ENCODE measurements around the gene ADCY1.

ADCY1 gene

DNA sequence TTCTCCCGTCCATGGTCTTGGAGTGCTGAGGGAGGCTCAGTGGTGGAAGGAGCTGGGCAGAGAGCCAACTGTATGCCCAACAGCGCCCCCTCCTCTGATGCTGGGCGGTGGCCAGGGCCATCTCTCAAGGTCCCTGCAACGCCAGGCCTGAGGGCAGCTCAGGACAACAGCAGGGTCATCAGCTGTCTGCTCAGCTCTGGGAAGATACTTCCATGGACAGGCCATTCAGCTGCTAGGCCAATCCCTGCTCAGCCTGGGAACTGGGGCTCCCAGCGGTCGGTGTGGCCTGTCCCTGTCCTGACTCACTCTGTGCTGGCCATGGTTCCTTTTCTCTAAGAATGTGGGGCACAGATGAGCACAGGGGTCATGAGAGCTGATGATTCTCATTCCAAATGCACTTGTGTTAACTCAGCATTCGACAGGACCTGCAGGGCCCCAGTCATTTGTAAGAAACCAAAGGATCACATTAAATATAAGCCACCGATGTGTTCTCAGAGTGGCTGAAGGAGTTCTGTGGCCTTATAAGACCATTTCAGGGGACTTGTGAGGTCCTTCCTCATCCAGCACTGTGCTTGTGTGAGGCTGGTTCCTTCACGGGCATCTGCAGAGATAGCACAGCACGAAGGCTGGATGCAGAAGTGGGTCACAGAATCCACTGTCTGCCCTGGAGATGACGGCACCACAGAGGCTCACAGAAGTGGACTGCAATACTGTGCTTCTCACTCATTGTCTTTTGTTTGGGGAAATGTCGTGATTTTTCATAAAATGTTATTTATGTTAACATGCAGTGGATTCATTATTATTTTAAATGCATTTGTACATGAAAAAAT lies 73.0 kb downstream of the ADCY1 start:
- TF ChIP-seq, protein P1, sequence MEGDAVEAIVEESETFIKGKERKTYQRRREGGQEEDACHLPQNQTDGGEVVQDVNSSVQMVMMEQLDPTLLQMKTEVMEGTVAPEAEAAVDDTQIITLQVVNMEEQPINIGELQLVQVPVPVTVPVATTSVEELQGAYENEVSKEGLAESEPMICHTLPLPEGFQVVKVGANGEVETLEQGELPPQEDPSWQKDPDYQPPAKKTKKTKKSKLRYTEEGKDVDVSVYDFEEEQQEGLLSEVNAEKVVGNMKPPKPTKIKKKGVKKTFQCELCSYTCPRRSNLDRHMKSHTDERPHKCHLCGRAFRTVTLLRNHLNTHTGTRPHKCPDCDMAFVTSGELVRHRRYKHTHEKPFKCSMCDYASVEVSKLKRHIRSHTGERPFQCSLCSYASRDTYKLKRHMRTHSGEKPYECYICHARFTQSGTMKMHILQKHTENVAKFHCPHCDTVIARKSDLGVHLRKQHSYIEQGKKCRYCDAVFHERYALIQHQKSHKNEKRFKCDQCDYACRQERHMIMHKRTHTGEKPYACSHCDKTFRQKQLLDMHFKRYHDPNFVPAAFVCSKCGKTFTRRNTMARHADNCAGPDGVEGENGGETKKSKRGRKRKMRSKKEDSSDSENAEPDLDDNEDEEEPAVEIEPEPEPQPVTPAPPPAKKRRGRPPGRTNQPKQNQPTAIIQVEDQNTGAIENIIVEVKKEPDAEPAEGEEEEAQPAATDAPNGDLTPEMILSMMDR (IDR thresholded peaks at IDR 0.05; ENCODE audit: insufficient read depth, low read depth, low read length, missing control alignments): no peak
- DNase-seq (ENCODE audit: low read depth): no peak
- H3K4me3 ChIP-seq (ENCODE audit: low read length): no peak overlapping the region

DNA sequence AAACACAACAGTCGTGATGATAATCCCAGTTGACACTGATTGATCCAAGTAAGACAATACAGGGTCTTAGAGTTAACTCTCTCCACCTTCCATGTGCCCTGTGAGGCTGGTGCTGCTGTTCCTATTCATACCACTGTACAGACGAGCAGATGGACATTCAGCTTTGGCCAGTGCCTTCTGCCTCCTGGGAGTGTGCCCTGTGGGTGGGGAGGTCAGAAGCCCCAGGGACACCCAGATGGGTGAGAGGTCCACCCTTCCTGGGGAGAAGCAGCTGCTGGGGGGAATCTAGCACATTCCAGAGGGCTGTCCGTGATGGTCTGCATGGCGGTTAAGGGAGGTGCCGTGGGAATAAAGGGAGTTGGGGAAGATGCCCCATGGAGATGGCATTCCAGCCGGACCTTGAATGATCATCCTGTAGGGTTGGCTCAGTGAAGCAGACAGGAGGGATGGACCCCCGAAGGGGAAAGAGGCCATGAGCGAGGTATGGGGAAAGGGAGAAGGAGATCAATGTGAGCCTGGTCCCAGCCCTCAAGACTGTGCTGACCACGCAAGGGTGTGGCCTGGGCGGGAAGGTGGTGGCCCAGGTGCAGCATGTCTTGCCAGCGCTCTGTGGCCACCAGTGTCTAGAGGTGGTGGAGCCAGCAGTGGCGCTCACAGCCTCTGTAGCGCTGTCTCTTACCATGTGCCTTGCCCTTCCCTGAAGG lies 74.0 kb downstream of the ADCY1 start:
- no peak overlapping the region for H3K4me3 ChIP-seq (ENCODE audit: low read length)
- TF ChIP-seq, protein P1 (IDR thresholded peaks at IDR 0.05; ENCODE audit: insufficient read depth, low read depth, low read length, missing control alignments): no peak
- no peak for DNase-seq (ENCODE audit: low read depth)

DNA sequence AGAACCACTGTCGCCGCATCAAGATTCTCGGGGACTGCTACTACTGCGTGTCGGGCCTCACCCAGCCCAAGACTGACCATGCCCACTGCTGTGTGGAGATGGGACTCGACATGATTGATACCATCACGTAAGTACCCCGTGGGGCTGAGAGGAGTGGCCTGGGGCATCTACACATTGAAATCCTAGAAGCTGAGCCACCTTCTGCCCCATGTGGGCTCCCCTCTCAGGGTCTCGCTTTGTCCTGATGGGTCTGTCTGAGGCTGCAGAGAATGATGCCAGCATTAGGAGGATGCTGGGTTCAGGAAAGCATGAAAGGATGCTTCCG lies 74.5 kb downstream of the ADCY1 start:
- DNase-seq (ENCODE audit: low read depth): no peak
- TF ChIP-seq, protein P1 (IDR thresholded peaks at IDR 0.05; ENCODE audit: insufficient read depth, low read depth, low read length, missing control alignments): no peak

DNA sequence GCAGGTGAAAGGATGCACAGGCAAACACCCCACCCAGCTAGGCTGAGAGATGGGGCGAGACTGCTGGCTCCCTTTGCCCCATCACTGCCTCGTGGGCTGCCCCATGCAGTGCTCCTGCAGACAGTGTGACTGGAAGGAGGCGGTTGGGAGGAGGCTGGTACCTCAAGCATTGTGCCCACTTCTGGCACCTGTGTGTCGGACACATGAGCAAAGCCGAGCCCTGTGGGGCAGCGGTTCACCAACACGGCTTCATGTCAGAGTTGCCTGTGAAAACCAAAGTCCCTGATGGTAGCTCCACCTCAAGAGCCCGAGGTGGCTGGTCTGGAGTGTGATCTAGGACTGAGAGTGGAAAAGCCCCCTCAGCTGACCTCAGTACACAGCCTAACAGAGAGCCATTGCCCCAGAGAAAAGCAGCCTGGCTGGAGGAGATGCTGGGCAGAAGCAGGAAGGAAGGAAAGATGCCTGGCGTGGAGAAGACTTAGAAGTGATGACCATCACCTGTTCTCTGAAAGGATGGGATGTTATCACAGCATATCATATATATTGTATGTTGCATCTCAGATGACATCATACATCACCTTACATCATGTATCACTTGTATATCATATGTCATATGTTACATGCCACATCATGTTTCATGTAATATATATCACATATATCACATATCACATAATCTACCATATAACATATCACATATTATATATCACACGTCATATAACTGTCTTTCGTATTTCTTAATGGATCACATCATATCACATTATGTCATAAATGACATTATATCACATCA lies 75.6 kb downstream of the ADCY1 start:
- no peak overlapping the region for H3K4me3 ChIP-seq (ENCODE audit: low read length)
- DNase-seq (ENCODE audit: low read depth): no peak
- TF ChIP-seq, protein P1 (IDR thresholded peaks at IDR 0.05; ENCODE audit: insufficient read depth, low read depth, low read length, missing control alignments): no peak

More for the DNA sequence above, 74.5 kb downstream of the ADCY1 start:
- no peak overlapping the region for H3K4me3 ChIP-seq (ENCODE audit: low read length)

DNA sequence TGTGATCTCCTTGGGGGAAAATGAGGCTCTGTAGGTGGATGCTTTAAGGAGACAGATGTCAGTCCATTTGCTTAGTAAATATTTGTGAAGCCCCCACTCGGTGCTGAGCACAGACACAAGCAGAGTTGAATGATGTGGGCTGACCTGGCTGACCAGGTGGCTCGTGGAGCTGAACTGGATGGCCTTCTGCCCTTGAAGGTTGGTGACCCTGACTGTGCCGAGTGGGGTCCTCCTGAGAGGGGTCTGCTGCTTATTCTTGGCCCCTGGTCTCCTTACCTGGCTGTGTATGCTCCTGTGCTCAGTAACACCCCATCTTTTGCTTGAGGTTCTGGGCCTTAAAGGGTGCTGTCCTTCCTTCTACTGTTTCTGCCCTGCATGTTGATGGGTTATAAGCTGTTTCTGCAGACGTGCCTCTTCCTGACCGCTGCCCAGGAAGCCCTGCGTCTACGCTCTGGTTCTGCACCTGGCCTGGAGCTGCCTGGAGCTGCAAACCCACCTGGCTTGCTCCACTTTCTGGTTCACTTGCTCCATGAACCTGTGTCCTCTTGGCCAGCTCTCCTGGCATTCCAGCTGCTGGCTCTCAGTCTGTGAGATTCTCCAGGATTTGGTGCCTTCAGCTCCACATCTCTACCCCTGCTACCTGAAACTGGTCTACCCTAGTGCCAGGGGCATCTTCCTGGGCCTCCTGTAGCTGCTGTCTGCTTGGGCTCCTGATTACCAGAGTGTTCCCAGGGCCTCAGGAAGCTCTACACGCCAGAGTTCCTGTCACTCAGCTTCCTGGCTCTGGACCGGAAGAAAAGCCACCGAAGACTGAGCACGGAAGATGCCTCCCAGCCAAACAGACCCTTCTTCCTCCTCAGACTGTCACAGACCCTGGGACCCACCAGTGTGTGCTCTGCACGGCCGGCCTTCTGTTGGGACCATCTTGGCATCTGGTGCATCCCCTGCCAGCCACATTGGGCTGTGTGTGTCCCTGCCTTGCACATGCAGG lies 76.5 kb downstream of the ADCY1 start:
- TF ChIP-seq, protein P1 (IDR thresholded peaks at IDR 0.05; ENCODE audit: insufficient read depth, low read depth, low read length, missing control alignments): no peak
- no peak for DNase-seq (ENCODE audit: low read depth)
- H3K4me3 ChIP-seq (ENCODE audit: low read length): no peak overlapping the region

DNA sequence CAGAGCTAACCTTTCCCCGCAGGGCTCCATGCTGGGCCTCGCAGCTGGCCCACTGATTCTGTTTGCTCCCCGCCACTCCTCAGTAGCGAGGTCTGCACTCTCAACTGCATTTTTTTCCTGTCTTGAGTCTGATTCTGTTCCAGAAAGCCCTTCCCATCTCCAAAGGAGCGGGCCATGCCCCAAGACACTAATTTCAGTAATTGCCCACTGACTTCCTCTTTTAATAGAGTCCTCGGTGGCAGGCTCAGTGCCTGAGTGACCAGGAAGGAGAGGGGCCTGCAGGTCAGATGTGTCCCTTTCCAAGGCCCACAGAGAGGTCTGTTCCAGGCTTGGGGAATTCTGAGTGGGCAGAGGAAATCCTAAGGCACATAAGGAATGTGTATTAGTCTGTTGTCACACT lies 77.4 kb downstream of the ADCY1 start:
- no peak overlapping the region for H3K4me3 ChIP-seq (ENCODE audit: low read length)
- TF ChIP-seq, protein P1 (IDR thresholded peaks at IDR 0.05; ENCODE audit: insufficient read depth, low read depth, low read length, missing control alignments): no peak
- no peak for DNase-seq (ENCODE audit: low read depth)

Measured in epithelial cell of esophagus (primary cell).